ENCODE results near the gene GMNN.

DNA sequence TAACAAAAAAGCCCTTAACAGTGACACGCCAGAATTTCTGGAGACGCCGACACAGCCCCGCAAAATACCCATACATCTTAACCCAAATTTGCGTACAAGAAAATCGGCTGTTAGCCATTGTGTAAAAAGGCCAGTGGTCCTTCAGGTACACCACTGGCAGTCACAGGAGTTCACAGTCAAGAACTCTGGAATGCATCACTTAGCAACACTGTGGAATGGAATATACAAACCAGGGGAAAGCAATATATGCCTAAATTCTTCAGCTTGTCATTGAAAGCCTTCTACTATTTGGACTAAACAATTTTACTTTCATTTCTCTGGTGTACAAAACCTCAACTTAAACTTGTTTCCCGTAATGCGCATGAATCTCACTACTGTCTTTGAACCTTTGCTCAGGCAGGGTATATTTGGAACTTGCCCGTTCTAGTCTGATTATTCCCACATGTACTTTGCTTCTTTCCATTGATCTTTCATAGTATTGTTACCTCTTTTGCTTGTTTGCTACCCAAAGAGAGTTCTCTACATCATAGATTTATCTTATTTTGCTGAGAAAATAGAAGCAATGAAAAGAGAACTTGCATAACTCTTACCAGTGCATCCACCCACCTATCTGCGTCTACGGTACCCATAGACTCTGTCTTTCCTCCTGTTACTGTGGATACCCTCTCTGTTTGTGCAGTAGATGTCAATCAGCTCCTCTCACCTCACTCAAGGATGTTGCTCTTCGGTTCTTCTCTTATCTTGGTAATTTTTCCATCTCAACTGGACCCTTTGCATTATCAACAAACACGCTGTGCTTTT is 24.2 kb downstream of the GMNN start, which contains the start of gene ARMH2:
- TF ChIP-seq POLR2A (IDR thresholded peaks at IDR 0.05) = no peak
- TF ChIP-seq EP300 (IDR thresholded peaks at IDR 0.05) = no peak

Data from tibial nerve (tissue), 3 donors.